Activated naive CD8-positive, alpha-beta T cell treated with anti-CD3 and anti-CD28 coated beads, Interleukin-2, amount 50 U/mL, for 24 hours (primary cell): ENCODE data around the gene NCAM1.

Experiments used
- ATAC-seq: fragments of 150-1000 bp; cut with Tn5 transposase; one replicate; pipeline ENCODE4 v1.10.0; 2021
- DNase-seq: peaks from one replicate; pipeline ENCODE4 v3.0.0; 2021
- H3K27ac Mint-ChIP-seq: one replicate; pipeline ENCODE4 v1.8.0; 2021; ENCODE audit warnings: mild to moderate bottlenecking, mixed read lengths
- H3K27me3 Mint-ChIP-seq: one replicate; pipeline ENCODE4 v1.8.0; 2021; ENCODE audit warnings: mixed read lengths
- H3K36me3 Mint-ChIP-seq: one replicate; pipeline ENCODE4 v1.8.0; 2021; ENCODE audit warnings: low read depth, mixed read lengths
- H3K4me1 Mint-ChIP-seq: one replicate; pipeline ENCODE4 v1.8.0; 2021; ENCODE audit warnings: mixed read lengths
- H3K4me3 Mint-ChIP-seq: one replicate; pipeline ENCODE4 v1.8.0; 2021; ENCODE audit warnings: mild to moderate bottlenecking, moderate library complexity, mixed read lengths
- H3K9me3 Mint-ChIP-seq: one replicate; pipeline ENCODE4 v1.8.0; 2021; ENCODE audit warnings: mixed read lengths

The NCAM1 gene

GRCh38 chr11:112961751-112962578, 745 bp downstream of the NCAM1 start:
- peaks cover 10% of the 10 kb centered on the region for H3K4me1 Mint-ChIP-seq
- H3K9me3 Mint-ChIP-seq, result no peaks in the 10 kb centered on the region
- H3K27me3 Mint-ChIP-seq, result peaks cover 57% of the 10 kb centered on the region
- peak; percentile 12 for DNase-seq
- H3K27ac Mint-ChIP-seq, result no peak overlapping the region
- peak; percentile 36 for ATAC-seq
- no peaks in the 10 kb centered on the region for H3K36me3 Mint-ChIP-seq
- peak overlapping the region; percentile 76 for H3K4me3 Mint-ChIP-seq

GRCh38 chr11:112962579-112963367, 1.6 kb downstream of the NCAM1 start:
- Mint-ChIP-seq H3K36me3 (no peaks in the 10 kb centered on the region), H3K4me1 (peaks cover 10% of the 10 kb centered on the region), H3K4me3 (peak overlapping the region; percentile 76), H3K27ac (no peak overlapping the region), H3K27me3 (peaks cover 53% of the 10 kb centered on the region), H3K9me3 (no peaks in the 10 kb centered on the region)
- DNase-seq (no peak), ATAC-seq (no peak)

GRCh38 chr11:112963368-112963955, 2.2 kb downstream of the NCAM1 start:
- DNase-seq (no peak), ATAC-seq (no peak)
- H3K9me3 Mint-ChIP-seq, result no peaks in the 10 kb centered on the region
- H3K4me3 Mint-ChIP-seq, result no peak overlapping the region
- no peak overlapping the region for H3K27ac Mint-ChIP-seq
- no peaks in the 10 kb centered on the region for H3K36me3 Mint-ChIP-seq
- peaks cover 49% of the 10 kb centered on the region for H3K27me3 Mint-ChIP-seq
- H3K4me1 Mint-ChIP-seq, result peaks cover 10% of the 10 kb centered on the region

GRCh38 chr11:112965656-112966055, 4.4 kb downstream of the NCAM1 start:
- H3K4me3 Mint-ChIP-seq, result no peak overlapping the region
- no peak overlapping the region for H3K27ac Mint-ChIP-seq
- peaks cover 37% of the 10 kb centered on the region for H3K27me3 Mint-ChIP-seq
- ATAC-seq (no peak), DNase-seq (no peak)
- H3K36me3 Mint-ChIP-seq, result no peaks in the 10 kb centered on the region
- H3K9me3 Mint-ChIP-seq, result no peaks in the 10 kb centered on the region
- peaks cover 10% of the 10 kb centered on the region for H3K4me1 Mint-ChIP-seq

GRCh38 chr11:112966561-112966960, 5.3 kb downstream of the NCAM1 start:
- Mint-ChIP-seq H3K36me3 (no peaks in the 10 kb centered on the region), H3K4me1 (peaks cover 6% of the 10 kb centered on the region), H3K9me3 (no peaks in the 10 kb centered on the region), H3K4me3 (no peak overlapping the region), H3K27me3 (peaks cover 28% of the 10 kb centered on the region), H3K27ac (no peak overlapping the region)
- ATAC-seq, result no peak
- DNase-seq, result no peak

GRCh38 chr11:112967082-112967481, 5.9 kb downstream of the NCAM1 start:
- no peak overlapping the region for H3K27ac Mint-ChIP-seq

GRCh38 chr11:112968941-112969713, 7.9 kb downstream of the NCAM1 start:
- Mint-ChIP-seq H3K4me3 (no peak overlapping the region), H3K4me1 (no peaks in the 10 kb centered on the region), H3K36me3 (no peaks in the 10 kb centered on the region), H3K27ac (no peak overlapping the region), H3K9me3 (no peaks in the 10 kb centered on the region), H3K27me3 (peaks cover 14% of the 10 kb centered on the region)
- no peak for DNase-seq
- no peak for ATAC-seq

More at GRCh38 chr11:112967082-112967481, 5.9 kb downstream of the NCAM1 start:
- DNase-seq, result no peak
- H3K4me3 Mint-ChIP-seq, result no peak overlapping the region
- H3K27me3 Mint-ChIP-seq, result peaks cover 26% of the 10 kb centered on the region
- H3K9me3 Mint-ChIP-seq, result no peaks in the 10 kb centered on the region
- no peaks in the 10 kb centered on the region for H3K36me3 Mint-ChIP-seq
- ATAC-seq, result no peak
- H3K4me1 Mint-ChIP-seq, result peaks cover 4% of the 10 kb centered on the region

- Mint-ChIP-seq H3K9me3 (no peaks in the 10 kb centered on the region), H3K4me1 (no peaks in the 10 kb centered on the region), H3K27me3 (peaks cover 8% of the 10 kb centered on the region), H3K4me3 (no peak overlapping the region), H3K36me3 (no peaks in the 10 kb centered on the region), H3K27ac (no peak overlapping the region)
- no peak for DNase-seq
- no peak for ATAC-seq
These were observed 10.0 kb downstream of the NCAM1 start for GRCh38 chr11:112971195-112971594.

- DNase-seq (no peak), ATAC-seq (no peak)
- Mint-ChIP-seq H3K9me3 (no peaks in the 10 kb centered on the region), H3K4me1 (no peaks in the 10 kb centered on the region), H3K27me3 (peaks cover 10% of the 10 kb centered on the region), H3K36me3 (no peaks in the 10 kb centered on the region), H3K27ac (no peak overlapping the region), H3K4me3 (no peak overlapping the region)
These were observed 10.6 kb downstream of the NCAM1 start for GRCh38 chr11:112971827-112972226.

GRCh38 chr11:112972399-112973145, 11.4 kb downstream of the NCAM1 start:
- ATAC-seq (no peak), DNase-seq (no peak)
- Mint-ChIP-seq H3K4me1 (no peaks in the 10 kb centered on the region), H3K9me3 (no peaks in the 10 kb centered on the region), H3K27me3 (peaks cover 10% of the 10 kb centered on the region), H3K36me3 (no peaks in the 10 kb centered on the region), H3K4me3 (no peak overlapping the region), H3K27ac (no peak overlapping the region)

GRCh38 chr11:112975051-112975450, 13.8 kb downstream of the NCAM1 start:
- Mint-ChIP-seq H3K27me3 (peaks cover 9% of the 10 kb centered on the region), H3K36me3 (no peaks in the 10 kb centered on the region), H3K27ac (no peak overlapping the region), H3K4me1 (no peaks in the 10 kb centered on the region), H3K9me3 (no peaks in the 10 kb centered on the region), H3K4me3 (no peak overlapping the region)
- DNase-seq (no peak), ATAC-seq (no peak)

GRCh38 chr11:112975493-112975892, 14.3 kb downstream of the NCAM1 start:
- Mint-ChIP-seq H3K36me3 (no peaks in the 10 kb centered on the region), H3K27me3 (peaks cover 7% of the 10 kb centered on the region), H3K9me3 (no peaks in the 10 kb centered on the region), H3K4me3 (no peak overlapping the region), H3K27ac (no peak overlapping the region), H3K4me1 (no peaks in the 10 kb centered on the region)
- DNase-seq (no peak), ATAC-seq (no peak)

GRCh38 chr11:112977755-112978154, 16.5 kb downstream of the NCAM1 start:
- DNase-seq (no peak), ATAC-seq (no peak)
- no peak overlapping the region for H3K27ac Mint-ChIP-seq
- no peaks in the 10 kb centered on the region for H3K4me1 Mint-ChIP-seq
- no peaks in the 10 kb centered on the region for H3K9me3 Mint-ChIP-seq
- no peaks in the 10 kb centered on the region for H3K36me3 Mint-ChIP-seq
- H3K4me3 Mint-ChIP-seq, result no peak overlapping the region
- peaks cover 7% of the 10 kb centered on the region for H3K27me3 Mint-ChIP-seq

- Mint-ChIP-seq H3K27me3 (peaks cover 4% of the 10 kb centered on the region), H3K4me3 (no peak overlapping the region), H3K4me1 (no peaks in the 10 kb centered on the region), H3K36me3 (no peaks in the 10 kb centered on the region), H3K27ac (no peak overlapping the region), H3K9me3 (peaks cover 6% of the 10 kb centered on the region)
- DNase-seq (no peak), ATAC-seq (no peak)
These were observed 22.7 kb downstream of the NCAM1 start for GRCh38 chr11:112983887-112984286.
